Common myeloid progenitor, CD34-positive (primary cell): ENCODE data around the gene SLMAP.
A peak's percentile ranks its signal among the peaks of the same experiment; 100 is the strongest.

ENCODE experiments used
- CTCF ChIA-PET: fragments of 350-600 bp; sonication (Branson Sonifier 250); formaldehyde crosslinking; loops from one replicate; lab custom pipeline; 2021; ENCODE audit warnings: antibody characterized with exemption; lab: Charles Lee
- POLR2A ChIA-PET: fragments of 350-600 bp; sonication (Branson Sonifier 250); formaldehyde crosslinking; loops from one replicate; lab custom pipeline; 2021; ENCODE audit warnings: antibody characterized with exemption; lab: Charles Lee
- DNase-seq, 3 donors: peaks; one replicate each; pipeline versions ENCODE4 v3.0.0 to v3.0.0-alpha.2; 2013
- H3K27ac ChIP-seq, 2 experiments: 1 replicate in 1 of 2; 2 replicates in 1 of 2; pipeline ENCODE4 v1.7.0; 2013; ENCODE audit warnings: inconsistent platforms in 2 of 2, low read length in 2 of 2, mild to moderate bottlenecking in 2 of 2, low read depth in 1 of 2, moderate library complexity in 1 of 2; ENCODE audit not compliant: severe bottlenecking in 2 of 2, insufficient read depth in 1 of 2, poor library complexity in 1 of 2
- H3K27me3 ChIP-seq, 5 experiments: replicated peaks in 2 of 5; 1 replicate in 3 of 5; 2 replicates in 2 of 5; pipeline versions ENCODE4 v1.6.1 to v1.7.0; 2013; ENCODE audit warnings: low read length in 4 of 5, mild to moderate bottlenecking in 2 of 5, moderate library complexity in 2 of 5, inconsistent platforms in 1 of 5; ENCODE audit not compliant: insufficient read depth in 5 of 5, control insufficient read depth in 4 of 5
- H3K36me3 ChIP-seq, 4 experiments: 1 replicate in 2 of 4; 2 replicates in 2 of 4; pipeline versions ENCODE4 v1.6.1 to v1.7.0; 2013; ENCODE audit warnings: low read length in 3 of 4, control low read depth in 1 of 4, mild to moderate bottlenecking in 1 of 4; ENCODE audit not compliant: control insufficient read depth in 4 of 4, insufficient read depth in 4 of 4
- H3K4me1 ChIP-seq, 4 experiments: 1 replicate in 3 of 4; 2 replicates in 1 of 4; pipeline versions ENCODE4 v1.6.1 to v1.7.1; 2013; ENCODE audit warnings: low read length in 3 of 4, mild to moderate bottlenecking in 3 of 4, control low read depth in 1 of 4, inconsistent platforms in 1 of 4, moderate library complexity in 1 of 4; ENCODE audit not compliant: control insufficient read depth in 4 of 4, insufficient read depth in 4 of 4; ENCODE audit errors: control extremely low read depth in 1 of 4
- H3K4me3 ChIP-seq, 7 experiments: 1 replicate in 4 of 7; 2 replicates in 3 of 7; pipeline versions ENCODE4 v1.5.1 to v1.7.0; 2013; ENCODE audit warnings: mild to moderate bottlenecking in 7 of 7, low read length in 6 of 7, moderate library complexity in 6 of 7, inconsistent platforms in 2 of 7, low read depth in 2 of 7, control low read depth in 1 of 7; ENCODE audit not compliant: insufficient read depth in 4 of 7, control insufficient read depth in 1 of 7; ENCODE audit errors: extremely low read depth in 1 of 7
- H3K9me3 ChIP-seq, 5 experiments: 1 replicate in 4 of 5; 2 replicates in 1 of 5; pipeline versions ENCODE4 v1.6.1 to v1.7.1; 2013; ENCODE audit warnings: low read length in 4 of 5, mild to moderate bottlenecking in 2 of 5, inconsistent platforms in 1 of 5, low read depth in 1 of 5, moderate library complexity in 1 of 5; ENCODE audit not compliant: control insufficient read depth in 4 of 5, insufficient read depth in 2 of 5; ENCODE audit errors: control extremely low read depth in 1 of 5
- WGBS: methylation state at CpG from one replicate; pipeline ENCODE4 v1.1.5; 2013; ENCODE audit not compliant: insufficient coverage; 5-methylcytosine and 5-hydroxymethylcytosine counted together

SLMAP gene

GRCh38 chr3:57956833-57957174, 200.7 kb downstream of the SLMAP start:
- CTCF ChIA-PET, result interaction anchor here (0.6 kb wide), 1 partner anchor 60 kb away, joined by 4 read pairs; no protein-coding TSS in a partner anchor
- Histone ChIP-seq H3K4me1 (peaks cover 7 to 41% (median 38%) of the 10 kb centered on the region in 4 experiments), H3K36me3 (no peaks in the 10 kb centered on the region), H3K27me3 (no peaks in the 10 kb centered on the region), H3K9me3 (no peaks in the 10 kb centered on the region), H3K27ac (no peak overlapping the region), H3K4me3 (no peak overlapping the region)
- POLR2A ChIA-PET, result no interaction called here
- 93% methylated on average over 2 of the region's 2 CpGs for WGBS
- no peak for DNase-seq

GRCh38 chr3:57957824-57958223, 201.7 kb downstream of the SLMAP start:
- Histone ChIP-seq H3K4me1 (peaks cover 0 to 32% (median 28%) of the 10 kb centered on the region in 4 experiments), H3K4me3 (no peak overlapping the region), H3K36me3 (no peaks in the 10 kb centered on the region), H3K9me3 (no peaks in the 10 kb centered on the region), H3K27me3 (no peaks in the 10 kb centered on the region), H3K27ac (no peak overlapping the region)
- no CpG with 5 or more reads among the region's 1 CpG for WGBS
- POLR2A ChIA-PET, result no interaction called here
- CTCF ChIA-PET, result no interaction called here
- DNase-seq, result no peak

GRCh38 chr3:57958642-57959422, 202.7 kb downstream of the SLMAP start:
- H3K9me3 ChIP-seq, result no peaks in the 10 kb centered on the region

DNA sequence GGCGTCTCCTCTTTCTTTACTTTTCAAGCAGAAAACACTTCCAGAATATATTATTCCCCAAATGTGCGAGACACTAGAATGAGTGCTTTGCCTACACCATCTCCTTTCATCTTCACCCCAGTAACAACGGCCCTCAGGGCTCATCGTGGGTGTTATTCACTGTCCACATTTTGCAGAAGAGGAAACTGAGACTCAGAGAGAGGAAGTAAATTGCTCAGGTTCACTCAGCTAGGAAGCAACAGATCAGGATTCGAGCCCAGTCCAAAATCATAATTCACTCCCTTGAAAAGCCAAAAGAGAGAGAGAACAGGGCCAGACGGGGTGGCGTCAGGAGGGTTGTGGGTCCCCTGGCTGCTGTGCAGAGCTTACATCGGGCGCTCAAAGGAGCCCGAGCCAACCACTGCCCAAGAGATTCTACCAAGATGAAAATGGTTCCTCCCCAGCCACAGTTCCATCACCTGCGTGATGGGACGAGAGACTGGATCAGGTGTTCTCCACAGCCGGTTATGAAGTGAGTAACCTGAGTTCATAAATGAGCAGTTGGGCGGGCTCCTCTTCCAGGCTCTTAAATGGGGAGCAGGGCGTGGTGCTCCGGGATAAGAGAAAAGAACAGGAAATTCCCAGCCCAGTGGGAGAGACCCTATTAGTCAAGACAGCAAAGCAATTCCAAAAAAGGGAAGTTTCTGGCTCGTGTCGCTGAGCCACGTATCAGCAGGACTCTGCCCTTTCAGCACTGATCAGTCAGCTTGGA, 203.5 kb downstream of the SLMAP start:
- WGBS, result 9% methylated on average over 16 of the region's 19 CpGs
- Histone ChIP-seq H3K27me3 (no peaks in the 10 kb centered on the region), H3K27ac (no peak overlapping the region), H3K9me3 (no peaks in the 10 kb centered on the region), H3K4me1 (peaks cover 0 to 22% (median 20%) of the 10 kb centered on the region in 4 experiments), H3K36me3 (no peaks in the 10 kb centered on the region), H3K4me3 (peak overlapping the region in 3 of 7 experiments; percentile 38 to 51 (median 43))
- peak in 2 of 3 donors; percentile 52 to 56 for DNase-seq
- POLR2A ChIA-PET, result interaction anchor here (0.6 kb wide), 1 partner anchor 106 kb away, joined by 3 read pairs; no protein-coding TSS in a partner anchor
- CTCF ChIA-PET, result interaction anchor here (1.2 to 1.7 kb wide), 4 partner anchors 19 to 258 kb away, joined by 3 to 4 read pairs (median 3); no protein-coding TSS in a partner anchor

More at GRCh38 chr3:57958642-57959422, 202.7 kb downstream of the SLMAP start:
- DNase-seq, result peak in 2 of 3 donors; percentile 58
- POLR2A ChIA-PET, result no interaction called here
- Histone ChIP-seq H3K36me3 (no peaks in the 10 kb centered on the region), H3K27ac (no peak overlapping the region), H3K4me3 (peak overlapping the region in 3 of 7 experiments; percentile 10 to 43 (median 38)), H3K4me1 (peaks cover 0 to 22% (median 20%) of the 10 kb centered on the region in 4 experiments), H3K27me3 (no peaks in the 10 kb centered on the region)
- CTCF ChIA-PET, result interaction anchor here (0.9 to 1.7 kb wide), 4 partner anchors 15 to 259 kb away, joined by 3 to 4 read pairs (median 3); no protein-coding TSS in a partner anchor
- WGBS, result 28% methylated on average over 9 of the region's 13 CpGs

DNA sequence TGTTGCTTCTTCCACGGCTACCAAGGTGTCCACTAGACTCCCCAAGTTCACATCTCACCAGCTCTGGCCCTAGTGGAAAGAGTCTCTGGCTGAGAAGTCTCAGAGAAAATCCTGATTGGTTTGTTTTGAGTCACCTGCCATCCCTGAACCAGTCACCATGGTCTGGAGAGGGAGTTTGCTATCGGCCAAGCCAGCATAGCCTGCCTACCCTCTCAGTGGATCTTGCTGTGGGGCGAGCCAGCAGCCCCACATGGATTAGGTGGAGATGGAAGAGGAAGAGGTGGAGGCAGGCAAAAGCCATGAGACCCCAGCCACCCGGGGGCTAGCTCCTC, 204.0 kb downstream of the SLMAP start:
- 83% methylated on average over 4 of the region's 4 CpGs for WGBS
- H3K4me1 ChIP-seq, result peaks cover 0 to 22% (median 20%) of the 10 kb centered on the region in 4 experiments
- H3K36me3 ChIP-seq, result no peaks in the 10 kb centered on the region
- CTCF ChIA-PET, result interaction anchor here (1.3 to 1.4 kb wide), 2 partner anchors 19 to 258 kb away, joined by 3 to 4 read pairs; no protein-coding TSS in a partner anchor
- H3K27me3 ChIP-seq, result no peaks in the 10 kb centered on the region
- H3K9me3 ChIP-seq, result no peaks in the 10 kb centered on the region
- no peak overlapping the region for H3K27ac ChIP-seq
- H3K4me3 ChIP-seq, result no peak overlapping the region
- POLR2A ChIA-PET, result interaction anchor here (0.6 kb wide), 1 partner anchor 106 kb away, joined by 3 read pairs; no protein-coding TSS in a partner anchor
- no peak for DNase-seq

- Histone ChIP-seq H3K9me3 (no peaks in the 10 kb centered on the region), H3K27me3 (no peaks in the 10 kb centered on the region), H3K4me1 (peaks cover 0 to 22% (median 20%) of the 10 kb centered on the region in 4 experiments), H3K36me3 (no peaks in the 10 kb centered on the region), H3K4me3 (no peak overlapping the region), H3K27ac (no peak overlapping the region)
- ChIA-PET CTCF (interaction anchor here (1.0 to 1.8 kb wide), 5 partner anchors 11 to 227 kb away, joined by 3 to 6 read pairs (median 6); partner anchors contain the start of gene FLNB), POLR2A (no interaction called here)
- no peak for DNase-seq
- 84% methylated on average over 19 of the region's 21 CpGs for WGBS
Observed at GRCh38 chr3:57961177-57961827, 205.2 kb downstream of the SLMAP start.
